Caki2 (cell line): Measurements from ENCODE around the gene SPEG. TPM values are rescaled to one million over a fixed set of nuclear protein-coding genes. Genes with fewer than 3 reads are reported as not detected.

ENCODE experiments used
- DNase-seq: peaks from one replicate; pipeline ENCODE4 v3.0.0-alpha.2; 2015; ENCODE audit warnings: low read depth
- in situ Hi-C: cut with HindIII; loops from 2 replicates; pipeline ENCODE4 v1.10.0; 2016; ENCODE audit warnings: low sequenced_read_pairs, low pct_unique_long_range_greater_than_20kb, mixed read lengths
- total RNA-seq: library from RNA; depleted of rRNA; stranded (reverse); fragments of >200 nt; shearing (Covaris generic); gene quantifications from 2 replicates; pipeline ENCODE4 v1.2.3, GENCODE V29; 2014; ENCODE audit warnings: low replicate concordance

Gene SPEG
- total RNA-seq, 1 experiment from 2014 or later, result 8.4 TPM

- DNase-seq, result no peak
- in situ Hi-C loops, result no loop called here
Observed at GRCh38 chr2:219468410-219469185, 34.0 kb downstream of the SPEG start.

- peak; percentile 55 for DNase-seq
- in situ Hi-C loops, result no loop called here
Observed at GRCh38 chr2:219469186-219469724, 34.6 kb downstream of the SPEG start.

GRCh38 chr2:219470429-219470828 is 35.8 kb downstream of the SPEG start:
- no peak for DNase-seq
- in situ Hi-C loops, result no loop called here

GRCh38 chr2:219471476-219472371 is 37.1 kb downstream of the SPEG start:
- in situ Hi-C loops, result no loop called here
- DNase-seq, result no peak

GRCh38 chr2:219472629-219473187 is 38.1 kb downstream of the SPEG start:
- in situ Hi-C loops, result no loop called here
- DNase-seq, result no peak

GRCh38 chr2:219473511-219473910 is 38.9 kb downstream of the SPEG start:
- in situ Hi-C loops, result no loop called here
- no peak for DNase-seq

GRCh38 chr2:219474285-219475060 is 39.8 kb downstream of the SPEG start:
- DNase-seq, result no peak
- in situ Hi-C loops, result no loop called here

GRCh38 chr2:219475278-219475677 is 40.6 kb downstream of the SPEG start:
- no peak for DNase-seq
- in situ Hi-C loops, result no loop called here

GRCh38 chr2:219475697-219476651 is 41.3 kb downstream of the SPEG start:
- DNase-seq, result peak; percentile 49

GRCh38 chr2:219476652-219477151 is 42.1 kb downstream of the SPEG start:
- in situ Hi-C loops, result no loop called here
- DNase-seq, result no peak

More at GRCh38 chr2:219475697-219476651, 41.3 kb downstream of the SPEG start:
- in situ Hi-C loops, result no loop called here

GRCh38 chr2:219477179-219477578 is 42.5 kb downstream of the SPEG start:
- in situ Hi-C loops, result no loop called here
- no peak for DNase-seq

GRCh38 chr2:219477815-219478214 is 43.2 kb downstream of the SPEG start:
- in situ Hi-C loops, result no loop called here
- DNase-seq, result no peak

GRCh38 chr2:219478916-219479315 is 44.3 kb downstream of the SPEG start:
- DNase-seq, result no peak
- in situ Hi-C loops, result no loop called here

GRCh38 chr2:219480004-219480403 is 45.4 kb downstream of the SPEG start:
- in situ Hi-C loops, result no loop called here

GRCh38 chr2:219482674-219483405 is 48.2 kb downstream of the SPEG start:
- in situ Hi-C loops, result no loop called here
- DNase-seq, result no peak

More at GRCh38 chr2:219480004-219480403, 45.4 kb downstream of the SPEG start:
- DNase-seq, result no peak
